ENCODE results near the gene DNAH8. TPM values are rescaled to one million over a fixed set of nuclear protein-coding genes. Genes with fewer than 3 reads are reported as not detected.
A peak's percentile ranks its signal among the peaks of the same experiment; 100 is the strongest.

DNAH8 gene
- total RNA-seq, 3 donors from 2014 or later (not counting 1 experiment from before 2014, with no cell fraction given), result 0.10 TPM; not detected in 2

DNA sequence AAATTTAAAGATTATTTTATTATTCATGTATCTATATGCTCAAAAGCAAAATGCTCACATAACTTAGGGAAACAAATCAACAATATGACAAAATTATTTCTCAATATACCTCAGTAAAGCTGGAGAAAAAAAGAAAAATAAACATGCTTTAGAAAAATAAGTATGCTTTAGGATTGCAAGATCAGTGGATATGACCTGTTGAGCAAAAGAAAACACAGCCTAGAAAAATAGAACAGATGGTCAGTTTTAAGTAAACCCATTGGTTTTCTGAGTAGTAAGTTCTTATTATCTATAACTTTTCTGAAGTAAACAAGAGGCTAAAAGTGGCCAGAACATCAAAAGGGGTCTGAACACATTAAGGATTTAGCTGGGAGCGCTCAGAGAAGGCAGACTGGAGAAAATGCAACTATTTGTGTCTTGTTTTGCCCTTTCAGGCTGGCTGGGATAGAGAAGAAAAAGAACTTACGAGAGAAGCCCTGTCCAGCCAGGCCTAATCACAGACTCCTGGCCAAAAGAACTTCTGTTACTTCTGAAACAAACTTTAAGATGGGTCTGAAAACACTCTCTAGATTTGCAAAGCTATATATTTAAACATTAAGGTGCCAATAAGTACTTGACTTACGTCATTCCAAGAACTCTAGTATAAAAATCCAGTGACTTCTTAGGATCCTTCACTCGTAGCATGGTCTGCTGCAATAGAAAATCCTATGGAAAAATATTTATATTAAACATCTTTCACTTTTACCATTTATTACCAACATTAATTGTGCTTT, 28.7 kb upstream of the DNAH8 start:
- Histone ChIP-seq H3K36me3 (ENCODE audit: control insufficient read depth, insufficient read depth, low read length) (peaks cover 15% of the 10 kb centered on the region), H3K4me1 (ENCODE audit: control insufficient read depth, insufficient read depth, low read length) (no peaks in the 10 kb centered on the region), H3K4me3 (ENCODE audit: low read length) (no peak overlapping the region), H3K27ac (ENCODE audit: low read length) (no peak overlapping the region), H3K27me3 (ENCODE audit: control insufficient read depth, insufficient read depth, low read length) (no peaks in the 10 kb centered on the region), H3K9me3 (ENCODE audit: control insufficient read depth, insufficient read depth, low read length) (no peaks in the 10 kb centered on the region)
- intact Hi-C loops (cut with micrococcal nuclease), result no loop called here
- WGBS (ENCODE audit: insufficient coverage), result 100% methylated on average over 4 of the region's 4 CpGs
- Mint-ChIP-seq H3K4me1 (peaks cover 13 to 16% of the 10 kb centered on the region in 2 donors), H3K27ac (no peak overlapping the region), H3K36me3 (no peaks in the 10 kb centered on the region), H3K4me3 (no peak overlapping the region), H3K27me3 (ENCODE audit: low read depth in 2 of 2) (no peaks in the 10 kb centered on the region), H3K9me3 (no peaks in the 10 kb centered on the region)
- TF ChIP-seq, protein P1, sequence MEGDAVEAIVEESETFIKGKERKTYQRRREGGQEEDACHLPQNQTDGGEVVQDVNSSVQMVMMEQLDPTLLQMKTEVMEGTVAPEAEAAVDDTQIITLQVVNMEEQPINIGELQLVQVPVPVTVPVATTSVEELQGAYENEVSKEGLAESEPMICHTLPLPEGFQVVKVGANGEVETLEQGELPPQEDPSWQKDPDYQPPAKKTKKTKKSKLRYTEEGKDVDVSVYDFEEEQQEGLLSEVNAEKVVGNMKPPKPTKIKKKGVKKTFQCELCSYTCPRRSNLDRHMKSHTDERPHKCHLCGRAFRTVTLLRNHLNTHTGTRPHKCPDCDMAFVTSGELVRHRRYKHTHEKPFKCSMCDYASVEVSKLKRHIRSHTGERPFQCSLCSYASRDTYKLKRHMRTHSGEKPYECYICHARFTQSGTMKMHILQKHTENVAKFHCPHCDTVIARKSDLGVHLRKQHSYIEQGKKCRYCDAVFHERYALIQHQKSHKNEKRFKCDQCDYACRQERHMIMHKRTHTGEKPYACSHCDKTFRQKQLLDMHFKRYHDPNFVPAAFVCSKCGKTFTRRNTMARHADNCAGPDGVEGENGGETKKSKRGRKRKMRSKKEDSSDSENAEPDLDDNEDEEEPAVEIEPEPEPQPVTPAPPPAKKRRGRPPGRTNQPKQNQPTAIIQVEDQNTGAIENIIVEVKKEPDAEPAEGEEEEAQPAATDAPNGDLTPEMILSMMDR (IDR thresholded peaks at IDR 0.05), result no peak
- ATAC-seq (no peak), DNase-seq (no peak)

DNA sequence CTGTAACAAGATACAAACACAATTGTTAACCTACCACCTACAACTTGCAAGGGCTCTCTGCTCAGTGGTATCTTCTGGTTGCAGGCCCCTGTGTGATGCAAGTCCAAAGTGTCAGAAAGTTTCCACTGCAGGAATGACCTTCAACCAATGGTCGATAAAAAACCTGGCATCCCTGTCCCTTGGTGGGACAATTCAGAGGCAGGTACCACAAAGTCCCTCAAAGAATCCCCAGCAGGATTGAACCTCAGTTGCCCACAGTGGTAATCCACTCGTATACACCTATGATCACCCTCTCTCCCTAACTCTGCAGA, 28.1 kb upstream of the DNAH8 start:
- Mint-ChIP-seq H3K4me1 (peaks cover 13 to 16% of the 10 kb centered on the region in 2 donors), H3K36me3 (no peaks in the 10 kb centered on the region), H3K4me3 (no peak overlapping the region), H3K27me3 (ENCODE audit: low read depth in 2 of 2) (no peaks in the 10 kb centered on the region), H3K9me3 (no peaks in the 10 kb centered on the region), H3K27ac (peak overlapping the region in 1 of 2 donors; percentile 44)
- Histone ChIP-seq H3K4me1 (ENCODE audit: control insufficient read depth, insufficient read depth, low read length) (no peaks in the 10 kb centered on the region), H3K27me3 (ENCODE audit: control insufficient read depth, insufficient read depth, low read length) (no peaks in the 10 kb centered on the region), H3K36me3 (ENCODE audit: control insufficient read depth, insufficient read depth, low read length) (peaks cover 11% of the 10 kb centered on the region), H3K4me3 (ENCODE audit: low read length) (no peak overlapping the region), H3K9me3 (ENCODE audit: control insufficient read depth, insufficient read depth, low read length) (no peaks in the 10 kb centered on the region), H3K27ac (ENCODE audit: low read length) (no peak overlapping the region)
- ATAC-seq (no peak), DNase-seq (no peak)
- WGBS (ENCODE audit: insufficient coverage), result 88% methylated on average over 2 of the region's 2 CpGs
- TF ChIP-seq, protein P1 (IDR thresholded peaks at IDR 0.05), result no peak
- intact Hi-C loops (cut with micrococcal nuclease), result no loop called here

DNA sequence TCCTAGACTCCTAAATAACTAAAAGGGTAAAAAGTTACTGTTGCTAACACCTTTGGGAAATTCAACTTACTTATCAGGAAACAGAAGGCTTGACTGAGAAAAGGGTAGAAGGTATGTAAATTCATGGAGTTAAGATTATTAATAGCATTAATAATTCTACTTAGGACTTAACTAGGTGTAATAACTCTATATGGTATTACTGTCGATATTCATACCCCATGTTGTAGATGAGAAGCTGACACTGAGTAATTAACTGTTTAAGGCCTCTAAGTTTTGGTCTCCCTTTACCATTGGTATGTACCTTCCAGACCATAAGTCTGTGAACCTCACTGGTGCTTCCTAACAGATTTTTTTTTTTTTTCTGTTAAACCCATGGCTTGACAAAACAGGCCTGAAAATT, 27.6 kb upstream of the DNAH8 start:
- H3K9me3 Mint-ChIP-seq, result no peaks in the 10 kb centered on the region
- Histone ChIP-seq H3K4me3 (ENCODE audit: low read length) (no peak overlapping the region), H3K36me3 (ENCODE audit: control insufficient read depth, insufficient read depth, low read length) (peaks cover 8% of the 10 kb centered on the region), H3K27me3 (ENCODE audit: control insufficient read depth, insufficient read depth, low read length) (no peaks in the 10 kb centered on the region), H3K4me1 (ENCODE audit: control insufficient read depth, insufficient read depth, low read length) (no peaks in the 10 kb centered on the region), H3K9me3 (ENCODE audit: control insufficient read depth, insufficient read depth, low read length) (no peaks in the 10 kb centered on the region), H3K27ac (ENCODE audit: low read length) (no peak overlapping the region)
- H3K27me3 Mint-ChIP-seq (ENCODE audit: low read depth in 2 of 2), result no peaks in the 10 kb centered on the region
- TF ChIP-seq, protein P1 (IDR thresholded peaks at IDR 0.05), result no peak
- DNase-seq (no peak), ATAC-seq (no peak)
- WGBS (ENCODE audit: insufficient coverage), result no CpG with 5 or more reads among the region's 1 CpG
- no peaks in the 10 kb centered on the region for H3K36me3 Mint-ChIP-seq
- H3K4me3 Mint-ChIP-seq, result no peak overlapping the region
- H3K27ac Mint-ChIP-seq, result peak overlapping the region in 1 of 2 donors; percentile 44
- H3K4me1 Mint-ChIP-seq, result peaks cover 13 to 16% of the 10 kb centered on the region in 2 donors
- intact Hi-C loops (cut with micrococcal nuclease), result no loop called here
